Measurements from ENCODE around the gene OCA2.

DNA sequence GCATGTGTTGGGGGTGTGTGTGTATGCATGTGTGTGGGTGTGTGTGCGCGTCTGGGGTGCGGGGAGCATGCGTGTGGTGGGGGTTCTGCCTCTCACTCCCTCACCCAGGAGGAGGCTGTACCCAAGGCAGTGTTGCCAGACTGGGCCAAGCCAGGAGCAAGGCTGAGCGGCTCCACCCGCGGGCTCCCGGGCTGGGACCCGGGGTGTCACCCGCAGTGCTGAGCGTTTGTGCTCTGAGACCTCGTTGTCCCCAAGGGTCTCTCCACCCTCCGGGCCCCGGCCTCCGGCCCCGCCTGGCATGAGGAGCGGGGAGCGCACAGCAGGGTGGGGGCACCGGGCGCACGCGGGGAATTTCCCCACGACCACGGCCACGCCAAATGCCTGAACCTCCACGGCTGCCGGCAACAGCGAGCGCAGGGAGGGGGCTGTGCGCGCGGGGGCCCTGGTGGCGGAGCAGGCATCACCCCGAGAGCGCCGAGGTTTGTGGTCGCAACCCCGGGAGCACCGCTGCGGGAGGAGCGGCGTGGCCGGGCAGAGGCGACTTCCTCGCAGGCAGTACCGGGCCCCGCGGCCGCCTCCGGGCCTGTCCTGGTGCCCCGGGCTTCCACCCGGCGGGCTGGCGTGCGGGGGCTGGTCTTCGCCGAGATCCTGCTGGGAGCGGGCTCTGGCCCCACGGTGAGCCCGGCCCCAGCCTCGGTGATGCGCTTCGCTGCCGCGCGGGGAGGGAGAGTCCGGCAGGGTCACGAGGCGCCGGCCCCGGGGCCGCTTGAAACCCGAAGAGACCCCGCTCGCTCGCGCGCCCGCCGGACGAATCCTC, 7.4 kb upstream of the OCA2 start:
- TF ChIP-seq, protein P1, sequence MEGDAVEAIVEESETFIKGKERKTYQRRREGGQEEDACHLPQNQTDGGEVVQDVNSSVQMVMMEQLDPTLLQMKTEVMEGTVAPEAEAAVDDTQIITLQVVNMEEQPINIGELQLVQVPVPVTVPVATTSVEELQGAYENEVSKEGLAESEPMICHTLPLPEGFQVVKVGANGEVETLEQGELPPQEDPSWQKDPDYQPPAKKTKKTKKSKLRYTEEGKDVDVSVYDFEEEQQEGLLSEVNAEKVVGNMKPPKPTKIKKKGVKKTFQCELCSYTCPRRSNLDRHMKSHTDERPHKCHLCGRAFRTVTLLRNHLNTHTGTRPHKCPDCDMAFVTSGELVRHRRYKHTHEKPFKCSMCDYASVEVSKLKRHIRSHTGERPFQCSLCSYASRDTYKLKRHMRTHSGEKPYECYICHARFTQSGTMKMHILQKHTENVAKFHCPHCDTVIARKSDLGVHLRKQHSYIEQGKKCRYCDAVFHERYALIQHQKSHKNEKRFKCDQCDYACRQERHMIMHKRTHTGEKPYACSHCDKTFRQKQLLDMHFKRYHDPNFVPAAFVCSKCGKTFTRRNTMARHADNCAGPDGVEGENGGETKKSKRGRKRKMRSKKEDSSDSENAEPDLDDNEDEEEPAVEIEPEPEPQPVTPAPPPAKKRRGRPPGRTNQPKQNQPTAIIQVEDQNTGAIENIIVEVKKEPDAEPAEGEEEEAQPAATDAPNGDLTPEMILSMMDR (conservative IDR thresholded peaks at IDR 0.05; ENCODE audit: low read length): no peak
- TF ChIP-seq EZH2phosphoT487 (IDR thresholded peaks at IDR 0.05; ENCODE audit: borderline replicate concordance, low read depth, low read length): no peak
